Measurements from ENCODE around the gene GALNTL6. TPM values are rescaled to one million over a fixed set of nuclear protein-coding genes. Genes with fewer than 3 reads are reported as not detected.
A peak's percentile ranks its signal among the peaks of the same experiment; 100 is the strongest.

GALNTL6 gene
- total RNA-seq, 1 experiment from 2014 or later = not detected

GRCh38 chr4:172830295-172830764, 1017.1 kb downstream of the GALNTL6 start:
- DNase-seq (ENCODE audit: low read depth, low spot score) = peak; percentile 13
- Histone ChIP-seq H3K27ac (ENCODE audit: low read depth, low read length) (no peak overlapping the region), H3K9ac (ENCODE audit: low read length) (no peak overlapping the region), H3K79me2 (ENCODE audit: insufficient read depth, low read length) (no peaks in the 10 kb centered on the region), H4K20me1 (ENCODE audit: insufficient read depth) (no peaks in the 10 kb centered on the region), H3K4me1 (ENCODE audit: control insufficient read depth in 1 of 2, insufficient read depth in 2 of 2, low read length in 2 of 2) (peaks cover 0 to 12% of the 10 kb centered on the region in 2 experiments; a peak in 2 of 4 replicates), H3K4me3 (replicated peaks in 1 of 2; ENCODE audit: low read depth in 1 of 2, low read length in 2 of 2) (no peak overlapping the region), H3K36me3 (ENCODE audit: control insufficient read depth in 1 of 2, insufficient read depth in 2 of 2, low read length in 2 of 2) (no peaks in the 10 kb centered on the region), H3K9me3 (ENCODE audit: control insufficient read depth in 1 of 2, insufficient read depth in 1 of 2, low read depth in 1 of 2, low read length in 2 of 2) (no peaks in the 10 kb centered on the region), H3K4me2 (ENCODE audit: low read length) (no peak overlapping the region), H3K27me3 (ENCODE audit: insufficient read depth, low read length) (no peaks in the 10 kb centered on the region), H2AFZ (ENCODE audit: low read depth, low read length, poor library complexity, severe bottlenecking) (peak overlapping the region; percentile 100), H3K9me2 (ENCODE audit: insufficient read depth) (no peaks in the 10 kb centered on the region)
- no TSS peak for BruUV-seq (replicated peaks)
- no peak for ATAC-seq
- RAD21 ChIA-PET (ENCODE audit: low non-redundant PET in 1 of 2, low total read pairs in 2 of 2, uncharacterized antibody in 2 of 2, unreplicated experiment in 2 of 2) = no interaction called here
- CTCF ChIA-PET = interaction anchor here (0.7 kb wide), 1 partner anchor 982 kb away, joined by 3 read pairs; no protein-coding TSS in a partner anchor
- intact Hi-C loops (cut with micrococcal nuclease) = loop anchor here (1.0 to 5.0 kb wide), 2 partner anchors 597 to 983 kb away; no protein-coding TSS in a partner anchor
- POLR2A ChIA-PET = no interaction called here
- TF ChIP-seq RAD21 (IDR thresholded peaks at IDR 0.05; ENCODE audit: low read depth) (peak; percentile 69), CTCF (IDR thresholded peaks at IDR 0.05 in 2 of 3, conservative IDR thresholded peaks at IDR 0.05 in 1 of 3; ENCODE audit: borderline replicate concordance in 1 of 3, insufficient read depth in 1 of 3, low read depth in 2 of 3, low read length in 2 of 3) (peak; percentile 20 to 67 (median 53); a peak in 4 of 6 replicates)
- TF ChIP-seq, protein P1, sequence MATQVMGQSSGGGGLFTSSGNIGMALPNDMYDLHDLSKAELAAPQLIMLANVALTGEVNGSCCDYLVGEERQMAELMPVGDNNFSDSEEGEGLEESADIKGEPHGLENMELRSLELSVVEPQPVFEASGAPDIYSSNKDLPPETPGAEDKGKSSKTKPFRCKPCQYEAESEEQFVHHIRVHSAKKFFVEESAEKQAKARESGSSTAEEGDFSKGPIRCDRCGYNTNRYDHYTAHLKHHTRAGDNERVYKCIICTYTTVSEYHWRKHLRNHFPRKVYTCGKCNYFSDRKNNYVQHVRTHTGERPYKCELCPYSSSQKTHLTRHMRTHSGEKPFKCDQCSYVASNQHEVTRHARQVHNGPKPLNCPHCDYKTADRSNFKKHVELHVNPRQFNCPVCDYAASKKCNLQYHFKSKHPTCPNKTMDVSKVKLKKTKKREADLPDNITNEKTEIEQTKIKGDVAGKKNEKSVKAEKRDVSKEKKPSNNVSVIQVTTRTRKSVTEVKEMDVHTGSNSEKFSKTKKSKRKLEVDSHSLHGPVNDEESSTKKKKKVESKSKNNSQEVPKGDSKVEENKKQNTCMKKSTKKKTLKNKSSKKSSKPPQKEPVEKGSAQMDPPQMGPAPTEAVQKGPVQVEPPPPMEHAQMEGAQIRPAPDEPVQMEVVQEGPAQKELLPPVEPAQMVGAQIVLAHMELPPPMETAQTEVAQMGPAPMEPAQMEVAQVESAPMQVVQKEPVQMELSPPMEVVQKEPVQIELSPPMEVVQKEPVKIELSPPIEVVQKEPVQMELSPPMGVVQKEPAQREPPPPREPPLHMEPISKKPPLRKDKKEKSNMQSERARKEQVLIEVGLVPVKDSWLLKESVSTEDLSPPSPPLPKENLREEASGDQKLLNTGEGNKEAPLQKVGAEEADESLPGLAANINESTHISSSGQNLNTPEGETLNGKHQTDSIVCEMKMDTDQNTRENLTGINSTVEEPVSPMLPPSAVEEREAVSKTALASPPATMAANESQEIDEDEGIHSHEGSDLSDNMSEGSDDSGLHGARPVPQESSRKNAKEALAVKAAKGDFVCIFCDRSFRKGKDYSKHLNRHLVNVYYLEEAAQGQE (IDR thresholded peaks at IDR 0.05; ENCODE audit: low read depth) = no peak
